PFSK-1 (cell line): Measurements from ENCODE around the gene USP5.

Experiments
- FOXP2 ChIP-seq: optimal IDR thresholded peaks from 2 replicates; pipeline ENCODE3; 2011; ENCODE audit warnings: borderline replicate concordance, control low read depth, inconsistent platforms; ENCODE audit not compliant: insufficient read depth; ENCODE audit errors: extremely low read length, extremely low read depth
- POLR2AphosphoS5 ChIP-seq: IDR thresholded peaks from 2 replicates; pipeline ENCODE4 v1.6.1; 2012; ENCODE audit warnings: low read depth, mild to moderate bottlenecking, control low read depth, low read length, moderate library complexity
- REST ChIP-seq, 2 experiments: IDR thresholded peaks; 2 replicates each; pipeline versions ENCODE4 v1.6.1 to v1.8.0; 2011 to 2012; ENCODE audit warnings: low read depth in 2 of 2, low read length in 2 of 2, control low read depth in 1 of 2, inconsistent platforms in 1 of 2, mild to moderate bottlenecking in 1 of 2, moderate library complexity in 1 of 2; ENCODE audit not compliant: insufficient read depth in 1 of 2
- SIN3A ChIP-seq: IDR thresholded peaks from 2 replicates; pipeline ENCODE4 v1.6.1; 2012; ENCODE audit warnings: mild to moderate bottlenecking, low read length, moderate library complexity, borderline replicate concordance; ENCODE audit not compliant: insufficient read depth
- TAF1 ChIP-seq: IDR thresholded peaks from 2 replicates; pipeline ENCODE4 v1.6.1; 2012; ENCODE audit warnings: low read length, control low read depth, borderline replicate concordance; ENCODE audit not compliant: insufficient read depth

USP5 gene

DNA sequence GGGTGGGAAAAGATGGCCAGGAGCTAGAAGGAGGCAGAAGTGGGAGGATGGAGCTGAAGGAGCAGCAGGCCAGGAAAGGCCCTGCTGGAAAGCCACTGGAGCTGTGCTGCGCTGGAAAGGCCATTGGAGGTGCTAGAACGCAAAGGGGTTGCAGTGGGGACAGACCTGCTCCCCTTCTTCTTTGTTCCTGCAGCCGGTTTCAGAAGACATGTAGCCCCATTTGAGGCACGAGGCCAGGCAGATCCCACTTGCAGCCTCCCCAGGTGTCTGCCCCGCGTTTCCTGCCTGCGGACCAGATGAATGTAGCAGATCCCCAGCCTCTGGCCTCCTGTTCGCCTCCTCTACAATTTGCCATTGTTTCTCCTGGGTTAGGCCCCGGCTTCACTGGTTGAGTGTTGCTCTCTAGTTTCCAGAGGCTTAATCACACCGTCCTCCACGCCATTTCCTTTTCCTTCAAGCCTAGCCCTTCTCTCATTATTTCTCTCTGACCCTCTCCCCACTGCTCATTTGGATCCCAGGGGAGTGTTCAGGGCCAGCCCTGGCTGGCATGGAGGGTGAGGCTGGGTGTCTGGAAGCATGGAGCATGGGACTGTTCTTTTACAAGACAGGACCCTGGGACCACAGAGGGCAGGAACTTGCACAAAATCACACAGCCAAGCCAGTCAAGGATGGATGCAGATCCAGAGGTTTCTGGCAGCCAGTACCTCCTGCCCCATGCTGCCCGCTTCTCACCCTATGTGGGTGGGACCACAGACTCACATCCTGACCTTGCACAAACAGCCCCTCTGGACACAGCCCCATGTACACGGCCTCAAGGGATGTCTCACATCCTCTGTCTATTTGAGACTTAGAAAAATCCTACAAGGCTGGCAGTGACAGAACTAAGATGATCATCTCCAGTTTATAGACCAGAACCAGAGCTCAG, 32.6 kb upstream of the USP5 start:
- TF ChIP-seq FOXP2 (no peak), TAF1 (no peak), SIN3A (no peak), POLR2AphosphoS5 (no peak), REST (IDR thresholded peaks at IDR 0.05; ENCODE audit: insufficient read depth in 1 of 2, low read depth in 2 of 2, low read length in 2 of 2) (no peak)

DNA sequence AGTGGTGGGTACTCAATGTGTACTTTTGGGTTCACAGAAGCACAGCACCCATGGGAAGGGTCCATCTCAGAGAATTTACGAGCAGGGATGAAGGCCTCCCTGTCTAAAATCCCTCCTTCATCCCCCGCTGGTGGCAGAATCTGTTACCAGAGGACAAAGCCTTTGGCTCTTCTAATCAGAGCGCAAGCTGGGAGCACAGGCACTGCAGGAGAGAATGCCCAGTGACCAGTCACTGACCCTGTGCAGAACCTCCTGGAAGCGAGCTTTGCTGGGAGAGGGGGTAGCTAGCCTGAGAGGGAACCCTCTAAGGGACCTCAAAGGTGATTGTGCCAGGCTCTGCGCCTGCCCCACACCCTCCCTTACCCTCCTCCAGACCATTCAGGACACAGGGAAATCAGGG, 31.8 kb upstream of the USP5 start:
- TF ChIP-seq FOXP2 (no peak), SIN3A (no peak), TAF1 (no peak), REST (IDR thresholded peaks at IDR 0.05; ENCODE audit: insufficient read depth in 1 of 2, low read depth in 2 of 2, low read length in 2 of 2) (no peak), POLR2AphosphoS5 (no peak)

- TF ChIP-seq FOXP2 (no peak), TAF1 (no peak), POLR2AphosphoS5 (no peak), REST (IDR thresholded peaks at IDR 0.05; ENCODE audit: insufficient read depth in 1 of 2, low read depth in 2 of 2, low read length in 2 of 2) (no peak), SIN3A (no peak)
Measured at GRCh38 chr12:6821591-6822425, 30.1 kb upstream of the USP5 start, which contains the start of gene GPR162. TSS of gene GPR162 (plus strand) at chr12:6821821. CDS start at chr12:6823899, 2,078 bp downstream.

DNA sequence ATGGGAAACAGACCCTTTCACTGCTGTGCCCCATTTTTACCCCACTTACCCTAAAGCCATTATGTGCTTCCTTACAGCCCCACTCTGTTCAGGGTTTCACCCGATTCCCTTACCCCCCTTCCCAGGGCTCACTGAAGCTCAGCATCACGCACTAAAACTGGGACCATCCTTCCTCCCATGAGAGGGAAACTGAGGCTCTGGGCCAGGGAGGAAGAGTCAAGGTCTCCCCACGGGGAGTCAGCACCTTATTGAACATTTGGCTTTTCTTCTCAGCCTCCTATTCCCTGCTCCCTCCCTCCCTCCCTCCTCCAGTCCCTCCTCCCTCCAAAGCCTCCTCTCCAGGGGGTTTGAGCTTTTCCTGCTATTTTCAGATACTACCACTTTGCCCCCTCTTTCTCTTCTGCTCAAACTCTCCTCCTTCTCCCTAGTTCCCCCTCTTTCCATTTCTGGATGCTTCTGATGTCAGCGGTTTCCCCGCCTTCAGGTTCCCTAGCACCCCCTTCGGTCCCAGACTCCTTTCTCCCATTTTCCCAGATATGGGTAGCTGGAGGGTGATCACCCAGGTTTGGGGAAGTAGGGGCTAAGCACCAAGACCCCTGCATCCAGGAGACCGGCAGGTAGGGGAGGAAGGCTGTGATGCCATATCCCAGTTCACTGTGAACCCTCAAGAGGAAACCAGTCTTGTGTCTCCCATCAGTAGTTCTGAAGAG, 29.4 kb upstream of the USP5 start:
- TF ChIP-seq POLR2AphosphoS5 (no peak), REST (IDR thresholded peaks at IDR 0.05; ENCODE audit: insufficient read depth in 1 of 2, low read depth in 2 of 2, low read length in 2 of 2) (no peak), FOXP2 (no peak), SIN3A (no peak), TAF1 (no peak)
